HG03354 (cell line): ENCODE results near the gene ERMAP.

Experiments
- ATAC-seq: cut with Tn5 transposase; IDR thresholded peaks from one replicate; pipeline ENCODE4 v1.9.1; 2021; ENCODE audit warnings: mild to moderate bottlenecking; ENCODE audit not compliant: unreplicated experiment, poor library complexity, severe bottlenecking

Gene ERMAP, protein sequence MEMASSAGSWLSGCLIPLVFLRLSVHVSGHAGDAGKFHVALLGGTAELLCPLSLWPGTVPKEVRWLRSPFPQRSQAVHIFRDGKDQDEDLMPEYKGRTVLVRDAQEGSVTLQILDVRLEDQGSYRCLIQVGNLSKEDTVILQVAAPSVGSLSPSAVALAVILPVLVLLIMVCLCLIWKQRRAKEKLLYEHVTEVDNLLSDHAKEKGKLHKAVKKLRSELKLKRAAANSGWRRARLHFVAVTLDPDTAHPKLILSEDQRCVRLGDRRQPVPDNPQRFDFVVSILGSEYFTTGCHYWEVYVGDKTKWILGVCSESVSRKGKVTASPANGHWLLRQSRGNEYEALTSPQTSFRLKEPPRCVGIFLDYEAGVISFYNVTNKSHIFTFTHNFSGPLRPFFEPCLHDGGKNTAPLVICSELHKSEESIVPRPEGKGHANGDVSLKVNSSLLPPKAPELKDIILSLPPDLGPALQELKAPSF

DNA sequence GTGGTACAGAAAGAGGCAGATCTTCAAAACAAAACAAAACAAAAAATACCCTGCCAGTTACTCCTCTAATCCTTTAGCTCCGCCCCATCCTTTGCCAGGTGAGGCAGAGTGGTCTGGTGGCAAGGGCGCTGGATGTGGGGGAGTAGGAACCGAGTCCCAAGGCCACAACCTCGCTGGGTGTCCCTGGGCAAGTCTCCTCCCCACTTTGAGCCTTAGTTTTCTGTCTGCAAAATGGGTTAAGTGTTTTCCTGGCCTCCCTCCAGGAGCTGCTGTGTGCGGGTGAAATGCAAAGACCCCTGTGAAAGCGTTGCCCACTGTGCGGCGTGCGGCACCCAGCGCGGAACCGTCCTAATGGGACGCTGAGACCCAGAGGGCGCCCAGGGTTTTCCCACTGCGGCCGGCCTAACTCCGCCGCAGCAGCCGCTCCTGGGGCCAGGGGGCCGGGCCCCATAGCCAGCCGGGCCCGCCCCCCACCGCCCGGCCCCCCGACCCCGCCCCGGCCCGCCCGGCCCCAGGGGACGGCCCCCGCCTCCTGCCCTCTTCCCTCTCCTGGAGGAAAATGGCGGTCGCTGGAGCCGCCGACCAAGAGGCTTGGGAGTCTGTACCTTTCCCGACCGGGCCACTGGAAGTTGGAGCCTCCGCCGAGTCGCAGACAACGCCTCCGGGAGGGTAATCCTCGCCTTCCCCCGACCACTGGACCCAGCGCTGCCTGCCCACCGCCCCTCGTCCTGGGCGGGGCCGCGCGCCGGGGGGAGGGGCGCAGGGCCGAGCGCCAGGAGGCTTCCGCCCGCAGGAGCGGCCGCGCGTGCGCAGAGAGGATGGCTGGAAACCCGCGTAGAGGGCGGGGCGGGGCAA, at the start of gene ERMAP, which contains the start of gene SVBP:
TSS of gene ERMAP (plus strand) at position 538 of the 855 bp plus-strand sequence. CDS start 13,327 bp downstream, outside the sequence.
TSS of gene SVBP (minus strand) at position 813 of the 855 bp plus-strand sequence. CDS start 853 bp downstream, outside the sequence.
- peak; percentile 83 for ATAC-seq

DNA sequence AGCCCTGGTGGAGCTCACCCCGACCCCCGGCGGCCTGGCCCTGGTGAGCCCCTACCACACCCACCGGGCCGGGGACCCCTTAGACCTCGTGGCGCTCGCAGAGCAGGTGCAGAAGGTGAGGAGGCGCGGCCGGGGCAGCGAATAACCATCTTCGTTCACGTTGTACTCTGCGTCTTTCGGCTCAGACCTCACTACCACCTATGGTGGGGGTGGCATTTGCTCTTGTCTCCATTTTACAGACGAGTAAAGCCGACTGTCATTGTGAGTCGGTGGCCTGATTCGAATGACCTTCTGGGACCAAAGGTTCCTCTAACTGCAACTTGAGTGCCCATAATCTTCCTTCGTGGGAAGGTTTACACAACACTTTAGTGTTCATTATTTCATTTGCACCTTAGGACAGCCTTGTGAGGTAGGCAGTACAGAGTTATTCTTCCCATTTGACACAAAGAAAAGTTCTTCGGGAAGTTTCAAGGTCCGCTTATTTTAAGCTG, 49.4 kb upstream of the ERMAP start:
- ATAC-seq = peak; percentile 32

DNA sequence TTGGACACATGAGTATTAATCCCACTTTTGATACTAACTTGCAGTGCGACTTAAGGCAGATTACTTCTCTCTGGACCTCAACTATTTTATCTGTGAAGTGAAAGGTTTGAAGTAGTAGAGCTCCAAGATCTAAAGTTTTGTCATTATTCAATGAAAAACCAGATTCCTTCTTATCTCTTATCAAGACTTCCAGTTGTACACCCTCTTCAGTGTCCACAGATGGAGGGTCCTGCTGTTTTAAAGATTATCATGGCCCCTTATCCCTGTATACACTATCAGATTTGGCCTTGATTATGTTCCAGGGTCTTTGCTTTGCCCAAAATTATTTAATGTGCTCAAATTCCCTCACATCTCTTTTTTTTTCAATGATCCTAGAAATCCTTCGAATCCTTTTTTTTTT, 48.8 kb upstream of the ERMAP start:
- ATAC-seq = no peak

DNA sequence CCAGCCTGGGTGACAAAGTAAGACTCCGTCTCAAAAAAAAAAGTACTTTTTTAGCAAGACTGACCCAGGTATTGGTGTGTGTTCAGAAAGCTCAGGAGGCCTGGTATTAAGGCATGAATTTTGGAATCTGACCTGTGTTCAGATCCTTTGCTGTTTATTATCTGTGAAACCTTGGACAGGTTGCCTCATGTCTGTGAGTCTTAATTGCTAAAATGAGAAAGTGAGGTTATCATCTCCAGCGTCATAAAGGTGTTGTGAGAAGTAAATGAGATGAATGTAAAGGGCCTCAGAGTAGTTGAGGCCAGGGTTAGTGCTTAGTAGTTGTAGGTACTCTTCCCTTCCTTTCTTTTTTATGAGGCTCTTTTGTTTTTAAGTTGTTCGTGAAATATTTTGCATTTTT, 47.1 kb upstream of the ERMAP start:
- no peak for ATAC-seq

DNA sequence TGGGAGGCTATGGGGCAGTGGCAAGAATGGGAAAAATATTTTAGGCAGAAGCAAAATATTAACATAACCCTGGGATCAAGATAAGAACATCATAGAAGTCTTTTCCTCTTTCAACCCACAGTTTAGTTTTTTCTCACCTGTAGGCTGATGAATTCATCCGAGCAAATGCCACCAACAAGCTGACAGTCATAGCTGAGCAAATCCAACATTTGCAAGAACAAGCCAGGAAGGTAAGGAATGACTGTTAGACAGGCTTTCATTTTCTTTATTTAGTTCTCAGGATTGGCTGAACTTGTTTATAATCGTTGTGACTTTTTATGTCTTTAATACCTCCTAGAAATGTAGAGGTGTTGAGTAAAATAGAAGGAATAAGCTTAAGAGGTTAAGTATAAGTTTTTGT, 43.5 kb upstream of the ERMAP start:
- ATAC-seq = no peak

DNA sequence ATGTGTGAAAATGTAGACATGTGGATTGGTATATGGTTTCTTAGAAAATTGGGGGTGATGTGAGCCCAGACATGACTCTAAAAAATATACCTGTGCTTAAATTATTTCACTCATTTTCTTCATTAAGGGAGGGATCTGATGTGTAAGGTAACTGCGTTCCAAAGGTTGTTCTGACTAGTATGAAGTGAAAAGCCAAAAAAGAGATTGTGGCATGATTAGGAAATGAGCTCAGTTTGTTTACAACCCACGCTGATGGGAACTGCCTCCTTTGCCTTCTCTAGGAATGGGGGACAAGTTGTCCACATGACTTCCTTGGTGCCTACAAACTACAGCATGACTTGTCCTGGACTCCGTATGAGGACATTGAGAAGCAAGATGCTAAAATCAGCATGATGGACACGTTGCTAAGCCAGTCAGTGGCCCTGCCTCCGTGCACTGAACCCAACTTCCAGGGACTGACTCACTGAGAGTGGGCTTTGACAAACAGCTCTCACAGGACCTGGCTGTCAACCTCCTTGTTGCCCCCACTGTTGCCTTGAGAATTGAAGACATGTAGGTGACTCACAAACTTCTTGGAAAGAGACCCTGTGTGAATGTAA, 41.9 kb upstream of the ERMAP start:
- no peak for ATAC-seq

DNA sequence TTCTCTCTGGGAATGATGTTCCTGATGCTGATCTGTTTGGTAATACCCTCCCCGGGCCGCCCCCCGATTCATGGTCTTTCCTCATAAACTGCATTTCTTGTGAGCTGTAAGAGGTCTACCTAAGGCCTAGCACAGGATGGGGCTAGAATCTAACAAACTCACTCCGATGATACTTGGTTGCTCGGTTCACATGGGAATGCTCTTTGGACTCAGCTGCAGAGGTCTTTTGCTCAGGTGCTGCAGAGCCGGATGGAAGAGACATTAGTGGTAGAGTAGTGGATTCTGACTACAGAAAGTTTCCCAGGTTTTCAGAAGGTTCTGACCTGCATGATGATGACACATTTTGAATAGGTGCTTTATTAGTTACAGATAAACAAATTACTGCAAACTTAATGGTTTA, 40.4 kb upstream of the ERMAP start:
- no peak for ATAC-seq

DNA sequence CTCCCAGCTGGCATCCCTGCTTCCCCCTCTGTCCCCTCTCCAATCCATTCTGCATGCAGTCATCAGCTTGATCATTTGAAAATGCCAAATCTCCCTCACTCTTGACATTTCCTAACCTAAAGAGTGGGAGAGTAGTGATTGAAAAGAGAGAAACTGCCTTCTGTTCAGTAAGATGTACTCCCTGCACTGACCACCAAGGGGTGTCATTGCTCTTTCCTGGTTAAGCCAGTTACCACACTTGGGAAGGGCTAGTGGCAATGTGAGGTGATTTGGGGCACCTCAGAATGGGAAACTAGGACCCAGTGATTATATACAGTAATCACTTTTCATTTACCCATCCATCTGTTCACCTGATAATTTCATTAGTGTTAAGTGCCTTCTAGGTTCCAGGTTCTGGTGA, 39.1 kb upstream of the ERMAP start:
- ATAC-seq = no peak

DNA sequence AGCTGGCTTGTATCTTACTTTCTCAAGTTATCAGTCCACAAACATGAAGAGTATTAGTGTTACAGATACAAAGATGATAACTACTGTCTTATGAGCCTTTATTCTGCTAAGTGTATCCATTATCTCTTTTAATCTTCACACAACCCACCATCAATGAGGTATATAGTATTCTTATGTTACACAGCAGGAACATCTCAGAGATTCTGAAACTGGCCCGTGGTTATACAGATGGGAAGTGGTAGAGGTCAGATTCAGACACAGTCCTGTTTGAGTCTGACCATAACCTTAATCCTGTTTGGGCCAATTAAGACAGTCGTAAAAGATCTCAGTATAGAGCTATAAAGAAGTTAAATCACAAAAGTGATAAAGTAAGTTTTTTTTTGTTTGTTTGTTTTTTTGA, 37.2 kb upstream of the ERMAP start:
- no peak for ATAC-seq

DNA sequence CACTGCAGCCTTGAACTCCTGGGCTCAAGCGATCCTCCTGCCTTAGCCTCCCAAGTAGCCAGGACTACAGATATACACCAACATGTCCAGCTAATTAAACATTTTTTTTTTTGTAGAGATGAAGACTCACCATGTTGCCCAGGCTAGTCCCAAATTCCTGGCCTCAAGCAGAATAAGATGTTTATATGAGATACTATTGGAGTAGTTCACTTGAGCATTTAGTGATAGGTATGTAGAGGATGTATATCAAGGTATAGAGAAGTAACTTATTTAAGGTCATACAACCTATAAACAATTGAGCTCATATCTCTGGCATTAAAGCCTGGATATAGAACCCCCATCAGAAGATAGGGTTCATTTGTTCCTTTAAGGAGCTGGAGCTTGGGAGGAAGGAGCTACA, 36.7 kb upstream of the ERMAP start:
- ATAC-seq = no peak

DNA sequence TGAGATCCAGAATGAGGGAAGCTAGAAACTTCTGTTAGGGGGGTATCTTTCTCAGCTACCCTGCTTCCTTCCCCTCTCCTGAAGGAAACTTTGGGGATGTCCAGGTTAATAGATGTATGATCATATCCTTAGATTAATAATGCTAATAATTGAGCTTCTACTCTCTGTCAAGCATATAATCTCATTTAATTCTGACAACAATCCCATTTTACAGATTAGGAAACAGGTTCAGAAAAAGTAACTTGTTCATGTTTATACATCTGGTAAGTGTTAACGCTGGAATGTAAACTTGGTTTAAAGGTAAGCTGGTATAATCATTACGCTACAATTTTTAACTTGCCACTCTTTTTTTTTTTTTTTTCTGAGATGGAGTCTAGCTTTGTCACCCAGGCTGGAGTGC, 33.8 kb upstream of the ERMAP start:
- no peak for ATAC-seq

DNA sequence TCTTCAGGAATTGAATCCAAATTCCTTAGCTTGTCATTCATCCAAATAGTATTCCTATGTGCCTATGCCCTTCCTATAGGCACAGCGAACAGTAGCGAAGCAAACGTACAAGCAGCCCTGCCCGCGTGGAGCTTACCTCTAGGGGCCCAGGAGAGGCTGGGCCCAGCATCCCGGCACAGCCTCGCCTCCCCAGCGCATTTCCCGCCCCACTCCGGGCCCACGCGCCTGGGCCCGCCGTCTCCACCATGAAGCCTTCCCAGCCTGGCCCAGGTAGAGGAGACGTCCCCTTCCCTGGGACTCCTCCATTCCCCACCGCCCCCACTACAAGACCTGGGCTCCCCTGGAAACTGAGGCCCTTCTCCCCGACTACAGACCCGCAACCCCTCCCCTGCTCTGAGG, 32.4 kb upstream of the ERMAP start:
- ATAC-seq = no peak

DNA sequence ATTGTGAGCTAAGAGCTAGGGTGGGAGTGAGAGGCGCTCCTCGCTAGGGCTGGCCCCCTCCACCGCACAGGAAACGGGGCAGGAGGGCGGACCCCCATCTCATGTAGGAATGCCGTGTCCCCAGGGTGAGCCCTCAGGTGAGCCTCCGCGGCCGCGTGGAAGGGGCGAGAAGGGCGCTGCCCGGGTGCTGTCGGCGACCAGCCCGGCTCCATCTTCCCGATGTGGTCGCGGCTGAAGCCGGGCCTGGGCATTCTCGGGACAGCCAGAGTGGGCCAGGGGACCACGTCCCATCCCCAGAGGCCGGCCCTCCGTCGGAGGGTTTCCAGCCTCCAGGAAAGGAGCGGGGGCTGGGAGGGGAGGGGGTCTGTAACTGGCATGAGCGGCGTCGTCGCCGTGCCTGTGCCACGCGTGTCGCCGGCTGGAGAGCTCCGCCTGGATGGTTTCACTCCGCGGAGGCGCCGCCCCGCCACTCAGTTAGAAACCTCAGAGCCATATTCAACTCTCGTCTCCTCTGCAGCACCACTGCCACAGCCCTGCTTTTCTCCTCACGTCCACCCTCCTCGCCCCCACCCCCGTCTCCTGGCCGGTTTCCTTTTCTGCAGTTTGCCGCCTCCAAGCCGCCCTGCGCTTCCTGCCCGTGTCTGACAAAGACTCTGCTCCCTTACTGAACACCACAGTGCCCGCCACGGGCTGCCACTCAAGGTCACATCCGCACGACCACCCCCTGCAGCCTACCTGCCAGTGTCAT, 31.8 kb upstream of the ERMAP start, which contains the start of gene TMEM269:
TSS of gene TMEM269 (plus strand) at position 46 of the 748 bp plus-strand sequence. CDS start 4,903 bp downstream, outside the sequence.
- no peak for ATAC-seq

DNA sequence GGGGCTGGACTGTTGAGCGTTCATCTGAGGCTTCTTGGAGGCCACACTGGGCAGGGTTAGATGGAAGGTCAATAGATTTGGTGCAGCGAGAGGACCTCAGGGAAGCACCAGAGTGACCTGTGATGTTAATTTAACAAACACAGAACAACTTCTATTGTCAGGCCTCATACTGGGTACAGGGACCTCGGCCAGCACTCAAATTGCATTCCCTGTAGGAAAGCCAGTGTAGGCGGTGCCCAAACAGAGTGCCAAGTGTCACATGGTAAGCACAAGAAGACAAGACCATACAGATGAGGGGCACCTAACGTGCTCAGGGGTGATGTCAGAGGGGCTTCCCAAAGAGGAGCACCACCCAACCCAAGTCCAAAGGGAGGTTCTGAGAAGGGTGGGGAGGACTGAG, 30.8 kb upstream of the ERMAP start:
- ATAC-seq = no peak

DNA sequence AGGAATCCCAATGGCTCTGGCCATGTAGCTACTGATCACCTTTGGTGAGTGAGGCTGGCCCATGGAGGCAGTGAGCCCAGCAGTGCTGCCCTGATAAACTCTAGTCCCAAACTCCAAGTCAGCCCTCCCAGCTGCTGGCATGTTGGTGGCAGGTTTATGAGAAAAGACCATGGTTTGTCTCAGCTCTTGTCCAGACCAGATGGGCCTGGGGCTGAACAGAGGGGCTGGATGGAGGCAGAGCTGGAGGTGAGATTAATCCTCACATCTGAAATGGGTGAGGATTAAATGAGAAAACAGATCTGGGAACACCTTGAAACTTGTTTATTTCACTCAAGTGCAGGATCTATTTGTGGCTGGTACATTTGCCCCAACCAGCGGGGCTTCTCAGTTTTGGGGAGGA, 28.9 kb upstream of the ERMAP start:
- ATAC-seq = no peak

DNA sequence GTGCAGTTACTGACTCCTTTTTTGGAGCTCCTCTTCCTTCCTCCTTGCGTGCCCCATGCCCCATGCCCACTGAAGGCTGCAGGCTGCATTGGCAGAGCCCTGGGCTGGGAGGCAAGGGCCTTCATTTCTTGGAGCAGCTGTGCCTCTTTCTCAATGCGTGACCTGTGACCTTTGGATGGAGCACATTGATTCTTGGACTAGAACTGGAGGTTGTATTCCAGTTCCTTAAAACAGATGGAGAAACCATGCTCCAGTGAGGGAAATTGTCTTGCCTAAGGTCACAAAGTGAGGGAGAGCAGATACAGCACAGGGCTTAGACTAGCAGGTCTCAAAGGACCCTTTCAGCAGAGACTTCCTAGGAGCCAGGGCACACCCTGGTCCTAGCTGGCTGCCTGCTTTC, 23.1 kb upstream of the ERMAP start:
- ATAC-seq = no peak

DNA sequence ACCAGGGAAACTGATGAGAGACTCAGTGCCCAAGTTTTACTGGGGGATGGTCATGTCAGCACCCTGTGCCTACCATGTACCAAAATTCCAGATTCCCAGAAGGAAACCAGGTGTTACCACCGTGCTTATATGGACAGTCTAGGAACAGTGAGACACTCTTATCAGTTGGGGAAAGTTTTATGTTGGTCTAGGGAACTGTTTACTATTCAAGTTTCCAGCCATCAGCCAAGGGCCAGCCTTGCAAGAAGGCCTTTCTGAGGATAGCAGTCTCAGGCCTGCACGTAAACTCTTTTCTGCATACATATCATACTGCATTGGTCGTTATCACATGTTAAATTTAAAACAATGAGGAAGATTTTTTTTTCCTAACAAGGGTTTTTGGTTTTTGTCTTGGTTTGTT, 19.5 kb upstream of the ERMAP start:
- no peak for ATAC-seq

DNA sequence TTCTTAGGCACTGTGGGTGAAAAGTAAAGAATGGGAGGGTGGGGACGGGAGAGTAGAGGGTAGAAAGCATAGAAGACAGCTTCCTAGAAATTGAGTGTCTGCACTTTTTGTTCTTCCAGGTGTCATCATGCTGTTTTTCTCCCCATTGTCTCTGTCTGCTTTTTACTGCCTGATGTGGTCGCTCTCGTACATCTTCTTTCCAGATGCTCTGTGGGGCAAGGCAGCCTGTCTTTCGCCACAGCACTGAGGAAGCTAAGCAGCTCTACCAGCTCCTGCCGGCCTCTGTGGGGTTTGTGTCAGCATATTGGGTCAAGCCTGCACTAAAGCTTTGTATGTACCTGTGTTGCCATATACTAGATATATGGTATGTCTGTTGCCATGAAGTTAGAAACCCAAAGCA, 18.9 kb upstream of the ERMAP start:
- ATAC-seq = no peak

DNA sequence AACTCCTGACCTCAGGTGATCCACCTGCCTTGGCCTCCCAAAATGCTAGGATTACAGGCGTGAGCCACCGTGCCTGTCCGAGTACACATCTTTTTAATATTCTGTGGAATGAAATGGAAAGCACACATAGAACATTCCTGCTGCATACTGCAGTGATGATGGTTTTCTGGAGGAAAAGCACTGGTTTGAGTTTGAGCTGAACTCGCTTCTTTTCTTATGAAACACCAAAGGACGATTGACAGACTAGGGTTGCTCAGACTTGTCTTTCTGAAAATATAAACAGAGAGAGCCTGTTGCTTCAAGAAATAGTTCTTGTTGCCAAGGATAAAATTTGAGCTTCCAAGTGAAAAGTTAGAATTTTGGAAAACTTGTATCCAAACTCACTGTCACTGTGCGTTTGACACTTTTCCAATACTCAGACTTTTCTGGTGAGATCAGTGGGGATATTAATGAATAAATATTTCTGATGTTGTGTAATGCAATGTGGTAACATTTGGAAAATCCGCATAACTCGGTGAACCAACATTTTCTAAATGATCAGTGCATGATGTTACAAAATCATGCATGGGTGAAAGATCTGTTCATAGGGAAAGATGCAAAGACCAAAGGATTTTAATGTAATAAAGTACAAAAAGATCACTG, 15.0 kb upstream of the ERMAP start:
- no peak for ATAC-seq
